HEK293 (cell line): ENCODE measurements around the gene WDR45B.
A peak's percentile ranks its signal among the peaks of the same experiment; 100 is the strongest.

ENCODE experiments used
- CTCF ChIA-PET: fragments of 350-600 bp; formaldehyde crosslinking; extraction: SDS; loops from one replicate; lab custom pipeline; 2021; ENCODE audit warnings: antibody characterized with exemption; lab: Yijun Ruan, JAX
- POLR2A ChIA-PET: fragments of 300-600 bp; formaldehyde crosslinking; extraction: SDS; loops from one replicate; lab custom pipeline; 2020; ENCODE audit warnings: antibody characterized with exemption, inconsistent platforms; lab: Yijun Ruan, JAX
- H3K27ac ChIP-seq: fragments of 200-500 bp; sonication (Bioruptor generic); 2 replicates; pipeline ENCODE4 v1.5.1; 2014; ENCODE audit warnings: low read depth, low read length, control low read depth, inconsistent platforms; ENCODE audit errors: extremely low read depth
- H3K36me3 ChIP-seq, 2 experiments: fragments of 200-500 bp in 1 of 2; sonication (Bioruptor generic) in 1 of 2; 1 replicate in 1 of 2; 2 replicates in 1 of 2; pipeline ENCODE4 v1.5.1; 2014 to 2017; ENCODE audit warnings: inconsistent platforms in 2 of 2, low read length in 2 of 2; ENCODE audit not compliant: control insufficient read depth in 2 of 2, insufficient read depth in 1 of 2
- H3K4me1 ChIP-seq: fragments of 200-500 bp; sonication (Bioruptor generic); 2 replicates; pipeline ENCODE4 v1.5.1; 2014; ENCODE audit warnings: mild to moderate bottlenecking, low read length, inconsistent platforms; ENCODE audit not compliant: control insufficient read depth, insufficient read depth
- H3K4me3 ChIP-seq: 2 replicates; pipeline ENCODE4 v1.5.1; 2011; ENCODE audit warnings: low read depth, mild to moderate bottlenecking, control low read depth, low read length, moderate library complexity
- H3K9me3 ChIP-seq: fragments of 200-500 bp; sonication (Bioruptor generic); 2 replicates; pipeline ENCODE4 v1.5.1; 2014; ENCODE audit warnings: low read depth, low read length, inconsistent platforms; ENCODE audit not compliant: control insufficient read depth, insufficient read depth
- AEBP2 ChIP-seq: fragments of 450-650 bp; formaldehyde crosslinking; IDR thresholded peaks from 2 replicates; pipeline ENCODE4 v1.5.1; 2016; ENCODE audit warnings: missing biosample characterization, missing genetic modification characterization, borderline replicate concordance
- KLF1 ChIP-seq: fragments of 450-650 bp; formaldehyde crosslinking; IDR thresholded peaks from 2 replicates; pipeline ENCODE4 v1.5.1; 2016; ENCODE audit warnings: missing biosample characterization, missing genetic modification characterization
- KLF8 ChIP-seq: fragments of 450-650 bp; formaldehyde crosslinking; IDR thresholded peaks from 2 replicates; pipeline ENCODE4 v1.5.1; 2016; ENCODE audit warnings: missing biosample characterization, missing genetic modification characterization
- KLF9 ChIP-seq: fragments of 450-650 bp; formaldehyde crosslinking; IDR thresholded peaks from 2 replicates; pipeline ENCODE4 v1.5.1; 2016; ENCODE audit warnings: missing biosample characterization, missing genetic modification characterization, low read depth
- PRDM2 ChIP-seq: fragments of 450-650 bp; formaldehyde crosslinking; IDR thresholded peaks from 2 replicates; pipeline ENCODE4 v1.5.1; 2016; ENCODE audit warnings: missing biosample characterization, missing genetic modification characterization, borderline replicate concordance
- SETDB1 ChIP-seq: IDR thresholded peaks from one replicate; pipeline ENCODE4 v1.6.1; 2017; ENCODE audit warnings: mild to moderate bottlenecking, low read length, moderate library complexity, mixed read lengths; ENCODE audit not compliant: insufficient read length
- ZBTB48 ChIP-seq: fragments of 450-650 bp; formaldehyde crosslinking; IDR thresholded peaks from 2 replicates; pipeline ENCODE4 v1.5.1; 2016; ENCODE audit warnings: missing biosample characterization, missing genetic modification characterization
- ZNF19 ChIP-seq: fragments of 450-650 bp; formaldehyde crosslinking; IDR thresholded peaks from 2 replicates; pipeline ENCODE4; 2016; ENCODE audit warnings: missing biosample characterization, missing genetic modification characterization, low read depth
- ZNF266 ChIP-seq: fragments of 450-650 bp; formaldehyde crosslinking; IDR thresholded peaks from 2 replicates; pipeline ENCODE4 v1.5.1; 2016; ENCODE audit warnings: missing biosample characterization, missing genetic modification characterization, low read depth
- ZNF302 ChIP-seq: fragments of 450-650 bp; formaldehyde crosslinking; IDR thresholded peaks from 2 replicates; pipeline ENCODE4 v1.5.1; 2016; ENCODE audit warnings: missing biosample characterization, missing genetic modification characterization, low read depth
- ZNF473 ChIP-seq: fragments of 450-650 bp; formaldehyde crosslinking; IDR thresholded peaks from 2 replicates; pipeline ENCODE4 v1.5.1; 2017; ENCODE audit warnings: missing biosample characterization, missing genetic modification characterization
- ZNF664 ChIP-seq: fragments of 450-650 bp; formaldehyde crosslinking; IDR thresholded peaks from 2 replicates; pipeline ENCODE4 v1.5.1; 2016; ENCODE audit warnings: missing biosample characterization, missing genetic modification characterization
- ZNF837 ChIP-seq: fragments of 450-650 bp; formaldehyde crosslinking; IDR thresholded peaks from 2 replicates; pipeline ENCODE4 v1.5.1; 2016; ENCODE audit warnings: missing biosample characterization, missing genetic modification characterization
- ZSCAN16 ChIP-seq: fragments of 450-650 bp; formaldehyde crosslinking; IDR thresholded peaks from 2 replicates; pipeline ENCODE4 v1.5.1; 2016; ENCODE audit warnings: missing biosample characterization, missing genetic modification characterization

The WDR45B gene

GRCh38 chr17:82681547-82681946 is 33.3 kb upstream of the WDR45B start:
- Histone ChIP-seq H3K27ac (no peak overlapping the region), H3K4me1 (no peaks in the 10 kb centered on the region), H3K36me3 (peaks cover 3 to 4% of the 10 kb centered on the region in 2 experiments; a peak in 2 of 3 replicates), H3K9me3 (no peaks in the 10 kb centered on the region), H3K4me3 (no peak overlapping the region)
- ChIA-PET POLR2A (no interaction called here), CTCF (interaction anchor here (0.7 to 1.0 kb wide), 3 partner anchors 36 to 329 kb away, joined by 3 to 4 read pairs (median 4); no protein-coding TSS in a partner anchor)
- TF ChIP-seq SETDB1 (peak; percentile 65), KLF8 (tag by site-specific recombination) (no peak), AEBP2 (tag by site-specific recombination) (no peak)

- Histone ChIP-seq H3K4me3 (no peak overlapping the region), H3K9me3 (no peaks in the 10 kb centered on the region), H3K4me1 (no peaks in the 10 kb centered on the region), H3K36me3 (peaks cover 3 to 4% of the 10 kb centered on the region in 2 experiments; a peak in 2 of 3 replicates), H3K27ac (no peak overlapping the region)
- CTCF ChIA-PET: interaction anchor here (0.6 to 1.5 kb wide), 3 partner anchors 11 to 213 kb away, joined by 3 to 11 read pairs (median 4); no protein-coding TSS in a partner anchor
- POLR2A ChIA-PET: no interaction called here
- no peak for TF ChIP-seq KLF9 (tag by site-specific recombination)
- TF ChIP-seq KLF1 (tag by site-specific recombination): peak; percentile 82
- no peak for TF ChIP-seq ZNF266 (tag by site-specific recombination)
- no peak for TF ChIP-seq ZNF473 (tag by site-specific recombination)
- no peak for TF ChIP-seq ZNF19
- TF ChIP-seq ZSCAN16 (tag by site-specific recombination): no peak
These were observed 31.6 kb upstream of the WDR45B start for GRCh38 chr17:82679586-82680465.

GRCh38 chr17:82678265-82678891 is 30.1 kb upstream of the WDR45B start:
- Histone ChIP-seq H3K4me1 (no peaks in the 10 kb centered on the region), H3K4me3 (peak overlapping the region; percentile 25), H3K9me3 (no peaks in the 10 kb centered on the region), H3K36me3 (no peaks in the 10 kb centered on the region; a peak in 1 of 3 replicates), H3K27ac (no peak overlapping the region)
- ChIA-PET CTCF (interaction anchor here (1.5 kb wide), 1 partner anchor 10 kb away, joined by 4 read pairs; no protein-coding TSS in a partner anchor), POLR2A (no interaction called here)
- no peak for TF ChIP-seq ZNF837 (tag by site-specific recombination)
- no peak for TF ChIP-seq PRDM2
- TF ChIP-seq KLF8 (tag by site-specific recombination): no peak
- 0 out of 2 replicates have a peak, but pooled peaks have one; percentile 12 for TF ChIP-seq ZNF664 (tag by site-specific recombination)
- TF ChIP-seq ZNF302 (tag by site-specific recombination): no peak
- TF ChIP-seq ZBTB48: no peak
